CD4-positive, alpha-beta memory T cell (primary cell): ENCODE data around the gene ASPRV1. TPM values are rescaled to one million over a fixed set of nuclear protein-coding genes. Genes with fewer than 3 reads are reported as not detected.

Source experiments
- CTCF ChIA-PET: fragments of 350-600 bp; sonication (Branson Sonifier 250); formaldehyde crosslinking; loops from one replicate; lab custom pipeline; 2021; ENCODE audit warnings: inconsistent platforms; ENCODE audit not compliant: partially characterized antibody; lab: Charles Lee
- POLR2A ChIA-PET: fragments of 350-600 bp; sonication (Branson Sonifier 250); formaldehyde crosslinking; loops from one replicate; lab custom pipeline; 2021; ENCODE audit not compliant: partially characterized antibody; lab: Charles Lee
- DNase-seq, 5 donors: peaks; one replicate each; pipeline versions ENCODE4 v3.0.0 to v3.0.0-alpha.2; 2020 to 2022; ENCODE audit warnings: mixed read lengths in 1 of 5
- H3K27ac ChIP-seq: one replicate; pipeline ENCODE4 v1.7.0; 2013; ENCODE audit warnings: low read depth, low read length
- H3K27me3 ChIP-seq: 2 replicates; pipeline ENCODE4 v1.7.0; 2013; ENCODE audit warnings: mild to moderate bottlenecking, low read length, moderate library complexity; ENCODE audit not compliant: insufficient read depth
- H3K36me3 ChIP-seq: 2 replicates; pipeline ENCODE4 v1.7.0; 2013; ENCODE audit warnings: mild to moderate bottlenecking, low read length, moderate library complexity; ENCODE audit not compliant: insufficient read depth
- H3K4me1 ChIP-seq: 2 replicates; pipeline ENCODE4 v1.7.0; 2013; ENCODE audit warnings: mild to moderate bottlenecking, low read length, moderate library complexity; ENCODE audit not compliant: insufficient read depth
- H3K4me3 ChIP-seq, 2 donors: one replicate each; pipeline ENCODE4 v1.7.0; 2013; ENCODE audit warnings: low read length in 2 of 2, mild to moderate bottlenecking in 1 of 2
- H3K9me3 ChIP-seq, 2 donors: one replicate each; pipeline ENCODE4 v1.7.0; 2013; ENCODE audit warnings: low read length in 2 of 2, control low read depth in 1 of 2; ENCODE audit not compliant: control insufficient read depth in 1 of 2
- H3K27ac Mint-ChIP-seq, 7 donors: one replicate each; pipeline ENCODE4 v1.8.0; 2020 to 2021; ENCODE audit warnings: mixed read lengths in 7 of 7, mild to moderate bottlenecking in 6 of 7, inconsistent platforms in 3 of 7, moderate library complexity in 3 of 7
- H3K27me3 Mint-ChIP-seq, 2 donors: one replicate each; pipeline ENCODE4 v1.8.0; 2020 to 2021; ENCODE audit warnings: mixed read lengths in 2 of 2
- H3K36me3 Mint-ChIP-seq, 2 donors: one replicate each; pipeline ENCODE4 v1.8.0; 2020 to 2021; ENCODE audit warnings: mixed read lengths in 2 of 2, inconsistent platforms in 1 of 2, mild to moderate bottlenecking in 1 of 2
- H3K4me1 Mint-ChIP-seq, 4 donors: one replicate each; pipeline ENCODE4 v1.8.0; 2020 to 2021; ENCODE audit warnings: mixed read lengths in 4 of 4, mild to moderate bottlenecking in 1 of 4
- H3K4me3 Mint-ChIP-seq, 8 donors: one replicate each; pipeline ENCODE4 v1.8.0; 2020 to 2021; ENCODE audit warnings: mixed read lengths in 8 of 8, mild to moderate bottlenecking in 7 of 8, moderate library complexity in 6 of 8, inconsistent platforms in 3 of 8
- H3K9me3 Mint-ChIP-seq, 8 donors: one replicate each; pipeline ENCODE4 v1.8.0; 2020 to 2021; ENCODE audit warnings: mixed read lengths in 8 of 8, mild to moderate bottlenecking in 5 of 8, inconsistent platforms in 3 of 8, moderate library complexity in 1 of 8
- intact Hi-C: fragments of 100-400 bp; cut with micrococcal nuclease; formaldehyde crosslinking; loops from one replicate; pipeline ENCODE4 v1.15.1; 2023
- polyA plus RNA-seq, 2 donors: library from polyadenylated mRNA; unstranded; fragments of 300-500 nt; fragmentation: Illumina TruSeq; gene quantifications; one replicate each; pipeline ENCODE4 v1.2.3, GENCODE V29; 2021
- total RNA-seq, 2 experiments: library from RNA; stranded (reverse); gene quantifications; one replicate each; pipeline ENCODE4 v1.2.3, GENCODE V29; 2021

The ASPRV1 gene
- total and polyA plus RNA-seq, 4 experiments from 2014 or later, result 1.1 to 2.3 (median 1.6) TPM

DNA sequence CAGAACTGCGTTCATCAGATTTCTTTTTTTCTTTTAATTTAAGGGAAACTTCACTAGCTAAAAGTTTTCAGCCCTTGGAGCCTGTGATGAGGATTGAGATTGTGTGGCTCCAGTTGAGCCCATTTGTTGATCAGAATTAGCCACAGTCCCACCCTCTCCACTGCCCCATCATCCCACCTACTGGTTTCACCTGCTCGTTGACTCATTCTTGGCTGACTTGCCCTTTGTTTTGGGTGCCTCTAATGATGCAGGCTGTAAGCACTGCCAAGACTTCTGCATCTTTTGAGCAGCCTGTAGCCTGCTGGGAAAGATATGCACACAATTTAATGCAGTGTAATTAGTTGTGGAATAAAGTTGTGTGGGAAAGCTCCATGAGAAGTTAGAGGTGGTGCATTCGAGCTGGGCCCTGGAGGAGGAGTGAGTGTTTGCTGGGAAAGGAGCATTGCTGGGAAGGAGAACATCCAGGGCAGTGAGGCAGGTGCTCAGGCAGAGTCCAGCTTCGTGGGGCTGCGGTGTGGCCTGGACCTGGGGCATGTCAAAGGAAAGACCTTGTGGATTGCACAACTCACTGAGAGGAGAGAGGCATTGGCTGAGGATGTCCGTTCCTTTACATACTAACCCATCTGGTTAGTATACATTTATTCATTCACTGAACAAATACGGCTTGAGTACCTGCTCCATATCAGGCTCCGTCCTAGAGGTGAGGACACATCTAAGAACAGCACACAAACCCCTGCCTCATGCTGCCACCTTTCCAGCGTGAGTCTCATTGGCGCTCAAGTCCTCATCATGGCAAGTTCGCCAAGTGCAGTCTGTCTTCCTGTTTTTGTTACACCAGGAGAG, 18.2 kb downstream of the ASPRV1 start:
- peak overlapping the region in 5 of 7 donors; percentile 1 to 77 (median 29) for H3K27ac Mint-ChIP-seq
- ChIA-PET POLR2A (interaction anchor here (2.5 to 5.7 kb wide), 2 partner anchors 28 to 199 kb away, joined by 11 to 40 read pairs; partner anchors contain the start of gene MXD1), CTCF (interaction anchor here (1.1 kb wide), 1 partner anchor 128 kb away, joined by 3 read pairs; no protein-coding TSS in a partner anchor)
- peaks cover 8% of the 10 kb centered on the region for H3K36me3 ChIP-seq
- H3K4me1 ChIP-seq, result peaks cover 26% of the 10 kb centered on the region
- no peak overlapping the region for H3K27ac ChIP-seq
- no peaks in the 10 kb centered on the region for H3K9me3 Mint-ChIP-seq
- peaks cover 28 to 44% of the 10 kb centered on the region in 2 donors for H3K36me3 Mint-ChIP-seq
- H3K27me3 ChIP-seq, result no peaks in the 10 kb centered on the region
- no peak overlapping the region for H3K4me3 ChIP-seq
- H3K4me3 Mint-ChIP-seq, result no peak overlapping the region
- intact Hi-C loops, result loop anchor here (10.0 kb wide), 1 partner anchor 202 kb away; no protein-coding TSS in a partner anchor
- peaks cover 24 to 34% (median 30%) of the 10 kb centered on the region in 4 donors for H3K4me1 Mint-ChIP-seq
- no peak for DNase-seq
- H3K27me3 Mint-ChIP-seq, result no peaks in the 10 kb centered on the region
- H3K9me3 ChIP-seq, result no peaks in the 10 kb centered on the region

DNA sequence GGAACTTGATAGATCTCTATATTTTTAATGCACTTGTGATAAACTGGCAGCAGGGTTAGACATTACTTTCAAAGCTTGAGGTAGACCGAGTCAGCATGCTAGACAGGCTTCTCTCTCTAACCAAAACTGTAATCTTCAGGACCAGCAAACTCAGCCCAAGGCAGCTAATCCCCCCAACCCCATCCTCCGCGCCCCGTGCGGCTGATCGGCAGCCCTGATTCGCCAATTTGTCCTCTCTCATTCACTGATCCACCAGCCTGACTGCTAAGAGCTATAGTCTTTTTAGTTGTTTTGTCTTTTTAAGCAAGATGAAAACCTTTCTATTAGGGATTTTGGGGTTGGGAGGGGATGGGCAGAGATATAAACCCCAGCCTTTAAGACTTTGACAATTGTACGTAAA, 20.7 kb downstream of the ASPRV1 start:
- Histone ChIP-seq H3K4me1 (peaks cover 4% of the 10 kb centered on the region), H3K4me3 (no peak overlapping the region), H3K27ac (no peak overlapping the region), H3K27me3 (no peaks in the 10 kb centered on the region), H3K36me3 (peaks cover 26% of the 10 kb centered on the region), H3K9me3 (no peaks in the 10 kb centered on the region)
- CTCF ChIA-PET, result no interaction called here
- H3K4me1 Mint-ChIP-seq, result peaks cover 7 to 13% (median 12%) of the 10 kb centered on the region in 4 donors
- H3K27ac Mint-ChIP-seq, result peak overlapping the region in 4 of 7 donors; percentile 24 to 79 (median 56)
- H3K4me3 Mint-ChIP-seq, result no peak overlapping the region
- H3K9me3 Mint-ChIP-seq, result no peaks in the 10 kb centered on the region
- DNase-seq, result no peak
- intact Hi-C loops, result loop anchor here (10.0 kb wide), 1 partner anchor 204 kb away; no protein-coding TSS in a partner anchor
- no peaks in the 10 kb centered on the region for H3K27me3 Mint-ChIP-seq
- peaks cover 52 to 69% of the 10 kb centered on the region in 2 donors for H3K36me3 Mint-ChIP-seq
- POLR2A ChIA-PET, result no interaction called here

DNA sequence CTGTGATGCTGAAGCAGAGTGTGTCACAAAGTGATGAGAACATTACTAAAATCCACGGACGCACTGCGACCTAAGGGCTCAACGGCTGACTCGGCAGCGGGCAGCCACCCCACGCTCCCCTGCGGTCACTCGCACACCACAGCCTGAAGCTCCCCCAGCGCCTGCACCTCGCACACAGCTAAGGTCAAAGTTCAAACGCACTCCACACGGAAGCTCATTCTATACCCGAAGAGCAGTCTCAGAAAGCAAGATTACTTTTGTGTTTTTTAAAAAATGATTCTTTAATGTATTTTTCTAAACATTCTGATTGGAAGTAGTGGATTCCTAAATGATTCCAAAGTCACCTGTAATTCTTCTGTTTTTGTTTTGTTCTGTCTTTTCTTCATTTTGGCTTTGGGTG, 21.7 kb downstream of the ASPRV1 start:
- Mint-ChIP-seq H3K27me3 (no peaks in the 10 kb centered on the region), H3K4me3 (no peak overlapping the region), H3K36me3 (peaks cover 56 to 77% of the 10 kb centered on the region in 2 donors), H3K9me3 (no peaks in the 10 kb centered on the region), H3K27ac (peak overlapping the region in 1 of 7 donors; percentile 62), H3K4me1 (peaks cover 2 to 7% (median 3%) of the 10 kb centered on the region in 4 donors)
- no peak for DNase-seq
- Histone ChIP-seq H3K4me1 (no peaks in the 10 kb centered on the region), H3K27me3 (no peaks in the 10 kb centered on the region), H3K36me3 (peaks cover 33% of the 10 kb centered on the region), H3K4me3 (no peak overlapping the region), H3K9me3 (no peaks in the 10 kb centered on the region), H3K27ac (no peak overlapping the region)
- intact Hi-C loops, result loop anchor here (10.0 kb wide), 1 partner anchor 205 kb away; no protein-coding TSS in a partner anchor
- POLR2A ChIA-PET, result interaction anchor here (0.6 kb wide), 1 partner anchor 23 kb away, joined by 3 read pairs; no protein-coding TSS in a partner anchor
- CTCF ChIA-PET, result interaction anchor here (1.6 kb wide), 1 partner anchor 26 kb away, joined by 3 read pairs; no protein-coding TSS in a partner anchor

DNA sequence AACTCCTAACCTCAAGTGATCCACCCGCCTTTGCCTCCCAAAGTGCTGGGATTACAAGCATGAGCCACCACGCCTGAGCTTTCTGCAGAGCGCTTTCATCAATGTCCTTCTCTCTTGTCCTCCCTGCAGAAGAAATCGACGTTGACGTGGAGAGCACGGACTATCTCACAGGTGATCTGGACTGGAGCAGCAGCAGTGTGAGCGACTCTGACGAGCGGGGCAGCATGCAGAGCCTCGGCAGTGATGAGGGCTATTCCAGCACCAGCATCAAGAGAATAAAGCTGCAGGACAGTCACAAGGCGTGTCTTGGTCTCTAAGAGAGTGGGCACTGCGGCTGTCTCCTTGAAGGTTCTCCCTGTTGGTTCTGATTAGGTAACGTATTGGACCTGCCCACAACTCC, 23.5 kb downstream of the ASPRV1 start:
- H3K4me1 Mint-ChIP-seq, result peaks cover 8 to 16% (median 10%) of the 10 kb centered on the region in 4 donors
- H3K27ac ChIP-seq, result no peak overlapping the region
- CTCF ChIA-PET, result no interaction called here
- intact Hi-C loops, result no loop called here
- H3K27ac Mint-ChIP-seq, result peak overlapping the region in 1 of 7 donors; percentile 75
- H3K4me1 ChIP-seq, result peaks cover 8% of the 10 kb centered on the region
- peaks cover 51 to 82% of the 10 kb centered on the region in 2 donors for H3K36me3 Mint-ChIP-seq
- DNase-seq, result no peak
- no peak overlapping the region for H3K4me3 Mint-ChIP-seq
- H3K9me3 Mint-ChIP-seq, result no peaks in the 10 kb centered on the region
- no peak overlapping the region for H3K4me3 ChIP-seq
- H3K27me3 Mint-ChIP-seq, result no peaks in the 10 kb centered on the region
- no peaks in the 10 kb centered on the region for H3K27me3 ChIP-seq
- H3K36me3 ChIP-seq, result peaks cover 33% of the 10 kb centered on the region
- H3K9me3 ChIP-seq, result no peaks in the 10 kb centered on the region
- POLR2A ChIA-PET, result interaction anchor here (0.8 kb wide), 1 partner anchor 131 kb away, joined by 3 read pairs; no protein-coding TSS in a partner anchor

DNA sequence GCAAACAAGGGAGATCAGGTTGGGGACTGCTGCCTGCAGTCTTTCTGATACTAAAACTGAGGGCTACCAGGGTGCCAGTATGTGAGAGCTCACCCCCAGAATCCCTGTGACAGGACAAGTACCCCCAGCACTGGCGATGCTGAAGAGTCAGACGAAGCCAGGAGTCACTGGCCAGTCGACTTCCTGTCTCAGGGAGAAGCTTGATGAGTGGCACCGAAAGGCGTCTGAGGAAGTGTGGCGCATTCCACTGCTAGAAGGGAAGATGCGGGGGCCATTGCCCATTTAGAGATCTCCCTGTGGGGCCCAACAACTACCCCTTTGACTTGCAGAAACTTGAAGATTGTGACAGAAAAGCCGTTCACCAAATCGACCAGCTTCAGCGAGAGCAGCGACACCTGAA, 24.5 kb downstream of the ASPRV1 start:
- Histone ChIP-seq H3K4me1 (peaks cover 11% of the 10 kb centered on the region), H3K27me3 (no peaks in the 10 kb centered on the region), H3K9me3 (no peaks in the 10 kb centered on the region), H3K36me3 (peaks cover 33% of the 10 kb centered on the region), H3K4me3 (no peak overlapping the region), H3K27ac (no peak overlapping the region)
- Mint-ChIP-seq H3K4me3 (no peak overlapping the region), H3K27me3 (no peaks in the 10 kb centered on the region), H3K9me3 (no peaks in the 10 kb centered on the region), H3K27ac (peak overlapping the region in 1 of 7 donors; percentile 71), H3K4me1 (peaks cover 12 to 23% (median 14%) of the 10 kb centered on the region in 4 donors), H3K36me3 (peaks cover 51 to 78% of the 10 kb centered on the region in 2 donors)
- ChIA-PET CTCF (no interaction called here), POLR2A (interaction anchor here (0.8 kb wide), 1 partner anchor 9 kb away, joined by 4 read pairs; no protein-coding TSS in a partner anchor)
- intact Hi-C loops, result no loop called here
- no peak for DNase-seq

DNA sequence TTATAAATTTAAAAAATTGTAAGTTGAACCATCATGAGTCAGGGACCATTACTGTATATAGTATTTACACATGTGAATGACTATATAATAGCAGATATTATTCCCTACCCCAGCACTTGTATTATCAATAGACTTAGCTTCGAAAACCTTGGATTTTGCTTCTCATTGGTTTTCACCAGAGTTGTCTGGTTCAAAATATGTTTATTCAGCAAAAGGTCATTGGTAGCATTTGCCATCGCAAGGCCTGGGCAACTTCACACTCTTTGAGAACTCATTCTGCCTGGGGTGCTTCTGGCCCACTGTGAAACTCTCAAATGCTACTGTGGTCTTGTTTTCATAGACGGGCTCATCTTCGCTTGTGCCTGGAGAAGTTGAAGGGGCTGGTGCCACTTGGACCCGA, 26.4 kb downstream of the ASPRV1 start:
- Histone ChIP-seq H3K9me3 (no peaks in the 10 kb centered on the region), H3K27me3 (no peaks in the 10 kb centered on the region), H3K27ac (no peak overlapping the region), H3K36me3 (peaks cover 33% of the 10 kb centered on the region), H3K4me3 (no peak overlapping the region), H3K4me1 (peaks cover 15% of the 10 kb centered on the region)
- Mint-ChIP-seq H3K36me3 (peaks cover 44 to 66% of the 10 kb centered on the region in 2 donors), H3K9me3 (no peaks in the 10 kb centered on the region), H3K27ac (no peak overlapping the region), H3K4me1 (peaks cover 21 to 36% (median 24%) of the 10 kb centered on the region in 4 donors), H3K27me3 (no peaks in the 10 kb centered on the region), H3K4me3 (no peak overlapping the region)
- ChIA-PET POLR2A (interaction anchor here (1.0 to 1.4 kb wide), 2 partner anchors 20 to 208 kb away, joined by 3 to 4 read pairs; partner anchors contain the start of gene MXD1), CTCF (no interaction called here)
- no peak for DNase-seq
- intact Hi-C loops, result no loop called here

DNA sequence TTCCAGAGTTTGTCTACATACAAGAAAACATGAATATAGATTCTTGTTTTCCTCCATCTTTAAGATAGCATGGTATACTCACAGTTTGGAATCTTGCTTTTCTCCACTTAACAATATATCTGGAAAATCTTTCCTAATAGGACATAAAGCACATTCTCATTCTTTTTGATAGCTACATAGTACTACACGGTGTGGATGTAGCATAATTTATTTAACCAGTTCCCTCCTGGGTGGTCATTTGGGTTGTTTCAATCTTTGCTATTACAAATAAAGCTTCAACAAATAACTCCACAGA, 26.9 kb downstream of the ASPRV1 start:
- Histone ChIP-seq H3K27me3 (no peaks in the 10 kb centered on the region), H3K27ac (no peak overlapping the region), H3K4me3 (no peak overlapping the region), H3K4me1 (peaks cover 15% of the 10 kb centered on the region), H3K9me3 (no peaks in the 10 kb centered on the region), H3K36me3 (peaks cover 33% of the 10 kb centered on the region)
- Mint-ChIP-seq H3K36me3 (peaks cover 44 to 66% of the 10 kb centered on the region in 2 donors), H3K9me3 (no peaks in the 10 kb centered on the region), H3K4me3 (no peak overlapping the region), H3K4me1 (peaks cover 21 to 39% (median 25%) of the 10 kb centered on the region in 4 donors), H3K27me3 (no peaks in the 10 kb centered on the region), H3K27ac (peak overlapping the region in 5 of 7 donors; percentile 5 to 56 (median 24))
- POLR2A ChIA-PET, result interaction anchor here (1.0 to 1.9 kb wide), 4 partner anchors 12 to 208 kb away, joined by 3 to 6 read pairs (median 5); partner anchors contain the start of gene MXD1
- no peak for DNase-seq
- CTCF ChIA-PET, result interaction anchor here (1.1 kb wide), 1 partner anchor 21 kb away, joined by 3 read pairs; no protein-coding TSS in a partner anchor
- intact Hi-C loops, result no loop called here
